HS-5 (cell line): ENCODE results near the gene KIF3B.
"Not testable (repeated sequence)": the region's sequence is repeated elsewhere in the genome, so short reads cannot be mapped to it uniquely, and the experiment has no call there.

Source experiments
- DNase-seq: peaks from one replicate; pipeline ENCODE4 v3.0.0-alpha.2; 2012; ENCODE audit warnings: low read depth

KIF3B gene

DNA sequence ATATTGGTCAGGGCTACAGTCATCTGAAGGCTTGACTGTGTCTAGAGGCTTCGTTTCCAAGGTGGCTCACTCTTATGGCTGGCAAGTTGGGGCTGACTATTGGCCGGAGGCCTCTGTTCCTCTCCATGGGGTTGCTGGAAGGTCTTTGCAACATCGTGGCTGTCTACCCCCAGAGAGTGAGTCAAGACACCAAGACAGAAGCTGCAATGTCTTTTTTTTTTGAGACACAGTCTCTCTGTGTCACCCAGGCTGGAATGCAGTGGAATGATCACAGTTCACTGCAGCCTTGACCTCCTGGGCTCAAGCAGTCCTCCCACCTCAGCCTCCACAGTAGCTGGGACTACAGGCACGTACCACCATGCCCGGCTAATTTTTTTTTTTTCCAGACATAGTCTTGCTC, 29.4 kb upstream of the KIF3B start:
- DNase-seq = no peak

DNA sequence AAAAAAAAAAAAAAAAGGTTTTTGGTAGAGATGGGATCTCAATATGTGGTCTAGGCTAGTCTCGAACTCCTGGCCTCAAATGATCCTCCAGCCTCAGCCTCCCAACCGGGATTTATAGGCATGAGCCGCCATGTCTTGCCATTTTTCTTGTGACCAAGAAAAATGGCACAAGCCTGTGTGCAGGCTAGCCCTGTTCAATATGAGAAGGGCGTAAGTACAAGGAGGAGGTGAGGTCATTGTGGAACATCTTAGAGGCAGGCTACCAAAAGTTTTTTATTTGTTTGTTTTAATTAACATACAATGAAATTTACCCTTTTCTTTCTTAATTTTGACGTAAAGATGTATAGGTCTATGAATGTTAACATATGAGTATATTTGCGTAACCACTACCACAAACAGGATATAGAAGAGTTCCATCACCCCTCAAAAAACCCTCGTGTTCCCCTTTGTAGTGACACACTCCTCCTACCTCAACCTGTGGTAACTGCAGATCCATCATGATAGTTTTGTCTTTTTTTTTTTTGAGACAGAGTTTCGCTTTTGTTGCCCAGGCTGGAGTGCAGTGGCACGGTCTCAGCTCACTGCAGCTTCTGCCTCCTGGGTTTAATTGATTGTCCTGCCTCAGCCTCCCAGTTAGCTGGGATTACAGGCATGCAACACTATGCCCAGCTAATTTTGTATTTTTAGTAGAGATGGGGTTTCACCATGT, 28.3 kb upstream of the KIF3B start:
- DNase-seq = no peak

DNA sequence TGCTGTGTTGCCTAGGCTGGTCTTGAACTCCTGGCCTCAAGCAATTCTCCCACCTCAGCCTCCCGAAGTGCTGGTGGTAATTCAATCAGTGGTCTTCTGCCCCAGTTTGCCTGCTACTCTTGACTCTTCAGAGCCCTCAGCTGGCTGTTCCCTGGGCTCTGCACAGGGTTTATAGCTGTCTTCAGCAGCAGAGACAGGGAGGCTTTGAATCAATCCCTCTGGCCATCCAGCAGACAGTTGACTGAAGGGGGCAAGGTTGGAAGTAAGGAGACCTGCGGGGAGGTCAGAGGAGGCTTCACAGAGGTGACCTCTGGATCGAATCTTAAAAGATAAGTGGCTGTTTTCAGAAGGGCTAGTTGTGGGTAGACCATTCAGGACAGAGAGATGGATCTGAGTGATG, 26.0 kb upstream of the KIF3B start:
- no peak for DNase-seq

DNA sequence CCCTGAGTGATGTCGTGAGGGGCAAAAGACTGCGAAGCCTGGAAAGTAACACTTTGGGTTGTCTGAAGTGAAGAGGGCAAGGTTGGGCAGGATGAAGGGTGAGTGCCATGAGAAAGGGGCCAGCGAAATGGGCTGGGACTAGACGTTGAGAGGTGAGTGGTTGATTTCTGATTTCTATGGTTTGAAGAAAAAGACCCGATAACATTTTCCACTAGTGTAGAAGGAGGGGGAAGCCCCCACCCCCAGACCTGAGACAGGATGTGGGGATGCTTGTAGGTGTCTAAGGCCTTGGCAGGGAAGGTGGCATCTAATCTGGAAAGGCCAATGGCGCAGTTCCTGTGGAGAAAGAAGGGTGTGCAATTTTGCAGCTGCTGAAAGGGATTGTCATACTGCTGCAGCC, 25.3 kb upstream of the KIF3B start:
- no peak for DNase-seq

DNA sequence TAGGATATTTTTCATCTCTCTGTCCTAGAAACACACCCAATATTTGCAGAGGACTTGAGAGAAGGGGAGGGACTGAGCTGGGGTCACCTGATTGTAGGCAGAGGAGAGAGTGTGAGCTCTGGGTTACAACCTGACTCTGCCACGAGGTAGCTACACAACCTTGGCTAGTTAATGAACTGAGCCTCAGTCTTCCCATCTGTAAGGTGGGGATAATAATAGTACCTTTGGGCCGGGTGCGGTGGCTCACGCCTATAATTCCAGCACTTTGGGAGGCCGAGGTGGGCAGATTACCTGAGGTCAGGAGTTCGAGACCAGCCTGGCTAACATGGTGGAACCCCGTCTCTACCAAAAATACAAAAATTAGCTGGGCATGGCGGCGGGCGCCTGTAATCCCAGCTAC, 16.5 kb upstream of the KIF3B start:
- DNase-seq = not testable (repeated sequence)

DNA sequence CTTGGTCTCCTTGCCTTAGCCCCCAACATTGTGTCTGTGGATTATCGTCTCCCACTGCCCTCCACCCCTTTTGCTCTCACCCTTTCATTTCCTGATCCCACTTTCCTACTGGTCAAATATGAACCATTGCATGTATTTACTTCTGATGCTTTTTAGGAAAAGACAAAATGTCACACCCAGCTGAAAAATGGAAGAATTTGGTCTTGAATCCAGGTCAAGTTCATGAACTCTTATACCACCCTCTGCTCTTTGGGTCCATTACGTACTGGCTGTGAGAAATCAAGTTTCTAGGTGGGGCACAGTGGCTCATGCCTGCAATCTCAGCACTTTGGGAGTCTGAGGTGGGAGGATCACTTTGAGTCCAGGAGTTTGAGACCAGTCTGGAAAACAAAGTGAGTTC, 15.8 kb upstream of the KIF3B start:
- no peak for DNase-seq

DNA sequence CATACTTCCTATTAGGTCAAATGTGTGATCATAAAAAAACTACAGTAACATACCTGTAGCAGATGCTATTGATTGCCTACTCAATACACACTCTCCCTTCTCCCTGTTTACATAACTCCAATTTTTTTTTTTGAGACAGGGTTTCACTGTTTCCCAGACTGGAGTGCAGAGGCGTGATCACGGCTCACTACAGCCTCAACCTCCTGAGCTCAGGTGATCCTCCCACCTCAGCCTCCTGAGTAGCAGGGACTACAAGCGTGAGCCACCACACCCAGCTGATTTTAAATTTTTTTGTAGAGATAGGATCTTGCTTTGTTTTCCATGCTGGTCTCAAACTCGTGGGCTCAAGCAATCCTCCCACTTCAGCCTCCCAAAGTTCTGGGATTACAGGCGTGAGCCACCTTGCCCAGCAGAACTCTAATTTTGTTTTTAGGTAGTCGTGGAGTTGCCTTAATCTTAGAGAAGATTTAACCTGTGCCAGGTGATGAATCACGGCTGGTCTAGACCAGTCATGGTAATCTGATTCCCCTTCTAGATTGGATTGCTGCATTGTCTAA, 14.0 kb upstream of the KIF3B start:
- DNase-seq = no peak

DNA sequence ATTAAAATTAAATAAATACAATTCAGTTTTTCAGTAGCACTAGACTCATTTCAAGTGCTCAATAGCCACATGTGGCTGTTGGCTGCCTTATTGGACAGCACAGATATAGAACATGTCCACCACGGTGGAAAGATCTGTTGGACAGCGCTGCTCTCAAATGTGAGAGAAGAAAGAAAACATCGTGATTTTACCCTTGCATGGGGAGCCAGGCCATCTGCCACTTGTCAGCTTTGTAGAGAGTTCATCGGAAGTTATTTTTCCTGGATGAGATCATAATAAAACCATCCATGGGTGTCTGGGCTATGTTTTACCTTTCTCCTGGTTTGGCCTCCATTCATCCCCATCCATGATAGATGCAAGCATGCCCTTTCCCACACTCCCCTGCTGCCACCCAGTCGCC, 5.8 kb upstream of the KIF3B start:
- no peak for DNase-seq

DNA sequence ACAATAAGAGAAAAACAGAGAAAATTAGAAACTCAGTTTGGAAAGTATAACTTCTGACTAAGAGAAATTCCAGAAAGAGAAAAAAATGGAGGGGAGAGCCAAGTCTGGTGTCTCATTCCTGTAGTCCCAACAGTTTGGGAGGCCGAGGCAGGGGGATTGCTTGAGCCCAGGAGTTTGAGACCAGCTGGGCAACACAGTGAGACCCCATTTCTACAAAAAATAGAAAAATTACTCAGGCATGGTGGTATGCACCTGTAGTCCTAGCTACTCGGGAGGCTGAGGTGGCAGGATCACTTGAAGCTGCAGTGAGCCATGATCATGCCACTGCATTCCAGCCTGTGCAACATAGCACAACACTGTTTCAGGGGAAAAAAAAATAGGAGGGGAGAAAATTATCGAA, 3.1 kb upstream of the KIF3B start:
- DNase-seq = no peak

DNA sequence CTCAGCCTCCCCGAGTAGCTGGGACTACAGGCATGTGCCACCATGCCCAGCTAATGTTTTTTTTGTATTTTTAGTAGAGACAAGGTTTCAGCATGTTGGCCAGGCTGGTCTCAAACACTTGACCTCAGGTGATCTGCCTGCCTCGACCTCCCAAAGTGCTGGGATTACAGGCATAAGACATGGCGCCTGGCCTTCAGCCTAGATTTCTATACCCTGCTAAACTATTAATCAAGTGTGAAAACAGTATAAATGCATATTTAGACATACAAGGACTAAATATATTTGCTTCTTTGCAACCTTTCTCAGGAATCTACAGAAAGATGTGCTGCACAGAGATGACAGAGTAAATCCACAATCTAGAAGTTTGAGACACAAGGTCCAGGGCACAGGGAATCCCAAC, 2.3 kb upstream of the KIF3B start:
- not testable (repeated sequence) for DNase-seq

DNA sequence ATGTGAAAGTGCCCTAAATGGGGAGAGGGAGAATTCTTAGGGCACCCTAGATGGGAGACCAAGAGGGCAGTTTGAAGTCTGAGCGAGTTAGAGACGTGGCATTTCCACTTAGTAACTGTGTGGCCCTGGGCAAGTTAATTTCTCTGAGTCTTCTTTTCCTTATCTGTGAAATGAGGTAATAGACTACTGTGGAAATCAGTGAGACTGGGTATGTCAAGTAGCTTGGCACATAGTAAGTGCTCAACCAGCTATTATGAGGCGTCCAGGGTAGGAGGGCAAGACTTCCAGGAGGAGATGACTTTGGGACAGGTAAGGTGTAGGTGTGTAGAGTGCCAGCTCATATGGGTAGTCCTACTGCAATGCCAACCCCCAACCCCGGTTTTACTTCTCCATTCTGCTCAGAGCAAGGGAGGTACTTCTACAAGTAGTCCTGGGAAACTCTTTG, 770 bp downstream of the KIF3B start:
- no peak for DNase-seq

DNA sequence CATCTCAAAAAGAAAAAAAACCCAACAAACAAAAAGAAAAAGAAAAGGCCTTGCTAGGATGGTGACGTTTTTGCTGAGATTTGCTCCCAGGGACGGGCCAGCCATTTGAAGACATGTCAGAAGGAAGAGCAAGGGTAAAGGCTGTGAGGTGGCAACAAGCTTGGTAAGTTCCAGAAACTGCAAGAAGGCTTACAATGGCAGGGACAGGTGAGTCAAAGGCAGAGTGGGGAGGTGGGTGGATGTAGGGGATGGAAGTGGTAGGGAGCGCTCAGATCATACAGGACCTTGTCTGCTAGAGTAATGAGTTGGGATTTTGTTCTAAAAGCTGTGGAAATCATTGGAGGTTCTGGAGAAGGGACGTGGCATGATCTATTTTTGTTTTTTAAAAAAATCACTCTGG, 4.3 kb downstream of the KIF3B start:
- no peak for DNase-seq

DNA sequence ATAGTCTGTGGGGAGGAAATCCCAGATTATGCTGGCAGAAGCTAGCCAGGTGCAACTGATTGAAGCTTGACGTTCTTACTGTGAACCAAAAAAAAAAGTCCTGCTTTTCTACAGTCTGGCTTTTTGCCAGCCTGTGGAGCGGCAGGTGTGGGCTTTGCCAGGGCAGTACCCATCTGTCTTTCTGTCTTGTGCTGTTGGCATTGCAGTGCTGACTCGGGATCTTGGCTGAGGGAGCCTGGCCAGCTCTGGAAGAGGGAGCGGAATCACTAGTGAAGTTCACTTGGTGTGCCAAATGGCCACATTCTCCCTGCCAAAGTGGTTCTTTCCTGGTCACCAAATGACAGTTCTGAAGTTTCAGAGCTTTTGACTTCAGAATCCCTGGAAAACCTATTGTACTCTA, 5.0 kb downstream of the KIF3B start:
- DNase-seq = no peak

DNA sequence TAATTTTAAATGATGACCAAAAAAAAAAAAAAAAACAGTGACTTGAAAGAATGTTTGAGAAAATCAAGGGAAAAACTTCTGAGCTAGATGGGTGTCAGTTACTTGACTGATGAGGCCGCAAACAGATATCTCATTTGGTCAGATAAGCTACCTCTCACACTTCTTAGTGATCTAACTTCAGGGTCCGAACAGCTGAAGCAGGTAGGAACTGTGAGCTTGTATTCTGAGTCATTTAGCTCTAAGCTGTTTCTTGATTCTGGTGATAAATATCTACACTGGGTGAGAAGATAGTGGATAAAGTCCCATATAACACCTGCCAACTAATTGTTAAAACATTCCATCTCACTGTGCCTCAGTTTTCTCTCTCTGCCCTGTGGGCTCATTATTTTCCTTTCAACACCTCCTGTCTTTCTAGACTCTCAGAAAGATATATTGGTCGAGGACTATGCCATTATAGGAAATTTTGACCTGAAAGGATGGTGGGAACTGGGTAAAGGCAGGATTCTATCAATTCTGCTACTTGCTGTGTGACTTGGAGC, 7.7 kb downstream of the KIF3B start:
- DNase-seq = no peak

DNA sequence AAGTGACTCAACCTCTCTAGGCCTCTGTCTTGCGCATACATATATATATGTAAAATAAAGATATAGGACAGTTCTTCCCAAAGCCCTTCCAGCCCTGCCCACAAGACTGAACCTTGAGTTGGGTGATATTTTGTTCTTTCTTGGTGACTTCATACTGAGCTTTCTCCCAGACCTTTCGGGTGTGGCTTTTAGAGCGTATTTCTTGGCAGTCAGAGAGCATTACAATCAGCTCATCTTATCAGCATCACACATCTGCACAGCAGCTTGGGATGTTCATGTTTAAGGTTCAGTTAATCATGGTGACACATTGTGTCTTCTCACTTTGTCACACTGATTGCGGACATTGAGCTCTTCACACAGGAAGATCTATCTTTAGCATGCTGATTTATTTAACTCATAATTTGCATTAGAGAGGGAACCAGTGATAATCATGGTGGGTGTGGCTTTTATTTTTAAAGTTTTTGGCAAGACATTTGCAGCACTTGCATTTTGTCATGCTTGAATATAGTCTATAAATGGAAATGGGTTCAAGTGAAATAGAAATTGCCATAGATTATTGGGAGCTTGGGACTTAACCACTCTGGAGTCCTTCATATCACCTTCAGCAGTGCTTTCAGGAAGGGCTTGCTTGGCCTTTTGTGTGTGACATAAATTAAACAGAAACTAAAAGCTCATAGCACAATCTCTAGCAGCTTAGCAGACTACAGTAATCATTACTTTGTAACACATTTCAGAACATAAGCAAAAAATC, 8.3 kb downstream of the KIF3B start:
- DNase-seq = peak; percentile 35

DNA sequence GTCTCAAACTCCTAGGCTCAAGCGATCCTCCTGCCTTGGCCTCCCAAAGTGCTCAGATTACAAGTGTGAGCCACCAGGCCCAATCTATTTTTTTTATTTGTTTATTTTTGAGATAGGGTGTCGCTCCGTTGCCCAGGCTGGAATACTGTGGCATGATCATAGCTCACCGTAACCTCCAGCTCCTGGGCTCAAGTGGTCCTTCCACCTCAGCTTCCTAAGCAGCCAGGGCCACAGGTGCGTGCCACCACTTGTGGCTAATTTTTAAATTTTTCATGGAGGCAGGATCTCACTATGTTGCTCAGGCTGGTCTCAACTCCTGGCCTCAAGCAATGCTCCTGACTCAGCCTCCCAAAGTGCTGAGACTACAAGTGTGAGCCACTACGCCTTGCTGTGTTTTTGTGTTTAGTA, 9.8 kb downstream of the KIF3B start:
- DNase-seq = no peak

DNA sequence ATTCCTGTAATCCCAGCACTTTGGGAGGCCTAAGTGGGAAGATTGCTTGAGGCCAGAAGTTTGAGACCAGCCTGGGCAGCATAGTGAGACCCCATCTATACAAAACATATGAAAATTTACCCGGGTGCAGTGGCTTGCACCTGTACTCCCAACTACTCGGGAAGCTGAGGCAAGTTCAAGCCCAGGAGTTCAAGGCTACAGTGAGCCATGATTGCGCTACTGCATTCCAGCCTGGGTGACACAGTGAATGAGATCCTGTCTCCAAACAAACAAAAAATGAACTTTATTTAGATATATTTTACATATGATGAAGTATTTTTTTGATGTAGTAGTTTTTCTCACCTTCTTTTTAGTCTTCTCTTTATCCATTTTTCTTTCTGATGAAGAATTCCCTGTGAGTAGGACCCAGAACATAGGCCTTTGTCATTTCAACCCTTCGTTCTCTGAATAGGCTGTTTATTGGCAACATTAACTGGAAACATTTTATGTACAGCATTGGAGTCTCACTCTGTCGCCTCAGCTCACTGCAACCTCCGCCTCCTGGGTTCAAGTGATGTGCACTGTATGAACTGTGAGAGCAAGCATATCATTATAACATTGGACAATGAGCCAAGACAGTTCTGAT, 10.9 kb downstream of the KIF3B start:
- no peak for DNase-seq

DNA sequence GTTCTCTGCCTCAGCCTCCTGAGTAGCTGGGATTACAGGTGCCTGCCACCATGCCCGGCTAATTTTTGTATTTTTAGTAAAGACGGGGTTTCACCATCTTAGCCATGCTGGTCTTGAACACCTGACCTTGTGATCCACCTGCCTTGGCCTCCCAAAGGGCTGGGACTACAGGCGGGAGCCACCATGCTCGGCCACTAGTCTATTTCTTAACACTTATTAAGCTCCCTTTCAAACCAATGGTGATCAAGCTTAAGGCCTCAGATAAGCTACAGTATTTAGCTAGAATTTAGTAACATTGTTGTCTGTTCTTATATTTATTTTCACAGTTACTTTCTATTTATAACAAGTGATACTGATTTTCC, 11.8 kb downstream of the KIF3B start:
- not testable (repeated sequence) for DNase-seq

DNA sequence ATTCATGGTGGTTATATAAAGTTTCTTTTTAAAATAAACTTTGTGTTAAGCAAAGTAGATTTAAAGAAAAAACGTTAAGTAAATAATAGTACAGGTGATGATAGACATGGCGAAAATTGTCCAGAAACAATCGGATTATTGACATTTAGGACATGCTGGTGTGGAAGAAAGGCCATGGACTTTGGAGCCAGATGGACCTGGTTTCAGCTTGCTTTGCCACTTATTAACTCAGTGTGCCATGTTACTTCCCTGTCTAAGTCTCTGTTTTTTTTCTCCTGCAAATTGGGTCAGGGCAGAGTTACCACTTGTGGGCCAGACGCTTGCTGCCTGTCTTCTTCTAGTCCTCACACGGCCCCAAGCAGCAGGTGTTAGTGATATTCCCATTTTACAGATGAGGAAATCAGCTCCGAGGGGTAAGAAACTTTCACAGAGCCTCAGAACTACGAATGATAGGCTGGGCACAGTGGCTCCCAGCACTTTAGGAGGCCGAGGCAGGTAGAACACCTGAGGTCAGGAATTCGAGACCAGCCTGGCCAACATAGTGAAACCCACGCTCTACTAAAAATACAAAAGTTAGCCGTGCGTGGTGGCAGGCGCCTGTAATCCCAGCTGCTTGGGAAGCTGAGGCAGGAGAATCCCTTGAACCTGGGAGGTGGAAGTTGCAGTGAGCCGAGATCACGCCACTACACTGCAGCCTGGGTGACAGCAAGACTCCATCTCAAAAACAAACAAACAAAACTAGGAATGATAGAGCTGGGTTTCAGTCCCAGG, 12.4 kb downstream of the KIF3B start:
- DNase-seq = no peak

DNA sequence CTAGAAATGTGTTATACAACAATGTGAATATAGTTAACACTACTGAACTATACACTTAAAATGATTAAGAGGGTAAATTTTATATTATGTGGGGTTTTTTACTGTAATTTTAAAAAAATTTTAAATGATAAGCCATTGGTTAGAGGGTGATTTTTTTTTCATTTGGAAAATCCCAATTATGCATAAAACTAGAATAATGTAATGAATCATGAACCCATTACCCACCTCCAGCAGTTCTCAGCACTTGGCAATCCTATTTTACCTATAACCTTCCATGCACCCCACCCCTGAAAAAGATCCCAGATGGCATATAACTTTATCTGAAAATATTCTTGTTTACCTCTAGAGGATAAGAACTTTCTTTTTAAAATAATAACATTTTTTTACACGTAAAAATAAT, 13.7 kb downstream of the KIF3B start:
- no peak for DNase-seq

DNA sequence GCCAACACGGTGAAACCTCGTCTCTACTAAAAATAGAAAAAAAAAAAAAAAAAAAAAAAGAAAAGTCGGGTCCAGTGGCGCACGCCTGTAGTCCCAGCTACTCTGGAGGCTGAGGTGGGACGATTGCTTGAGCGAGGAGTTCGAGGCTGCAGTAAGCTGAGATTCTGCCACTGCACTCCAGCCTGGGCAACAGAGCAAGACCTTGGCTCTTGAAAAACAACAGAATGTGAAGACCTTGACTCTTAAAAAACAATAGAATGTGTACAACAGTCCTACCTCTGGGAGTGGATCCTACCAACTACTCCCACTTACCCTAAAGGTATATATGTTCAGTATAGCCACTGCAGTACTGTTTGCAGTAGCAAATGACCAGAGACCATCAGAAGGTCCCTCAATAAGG, 15.1 kb downstream of the KIF3B start:
- DNase-seq = no peak

DNA sequence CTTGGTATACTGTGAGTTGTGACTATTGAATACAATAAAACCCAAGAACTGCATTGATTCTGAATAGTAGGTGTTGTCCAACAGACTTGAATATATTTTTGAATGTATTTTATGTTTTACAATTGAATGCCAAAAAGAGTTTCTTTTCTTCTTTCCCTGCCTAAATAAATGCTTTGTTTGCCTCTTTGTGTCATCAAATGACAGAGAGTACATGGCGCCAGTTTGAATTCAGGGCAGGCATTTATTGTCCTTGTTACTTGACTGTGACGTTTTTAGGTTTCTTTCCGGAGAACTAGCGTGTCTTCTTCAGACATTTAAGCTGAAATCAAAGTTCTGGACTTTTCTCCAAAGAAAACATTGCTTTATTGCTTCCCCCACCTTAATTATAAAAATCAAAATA, 16.6 kb downstream of the KIF3B start:
- DNase-seq = no peak
